Gastroesophageal sphincter (tissue), 4 donors: Measurements from ENCODE around the gene BABAM2. TPM values are rescaled to one million over a fixed set of nuclear protein-coding genes. Genes with fewer than 3 reads are reported as not detected.

Source experiments
- ATAC-seq: fragments of 150-250 bp; one replicate; pipeline ENCODE4 v1.9.1; 2016; ENCODE audit warnings: mild to moderate bottlenecking, moderate library complexity
- H3K27ac ChIP-seq, 4 donors: fragments of 200-600 bp; sonication (generic) in 3 of 4; 1 replicate in 3 of 4; 2 replicates in 1 of 4; pipeline ENCODE4 v1.5.1; 2016 to 2019
- H3K27me3 ChIP-seq: fragments of 200-600 bp; sonication (generic); one replicate; pipeline ENCODE4 v1.5.1; 2019
- H3K36me3 ChIP-seq, 2 donors: fragments of 200-600 bp; sonication (generic); one replicate each; pipeline ENCODE4 v1.5.1; 2019; ENCODE audit warnings: control low read depth in 1 of 2
- H3K4me1 ChIP-seq, 3 donors: fragments of 200-600 bp; sonication (generic); 1 replicate in 2 of 3; 2 replicates in 1 of 3; pipeline ENCODE4 v1.5.1; 2016 to 2019; ENCODE audit warnings: control low read depth in 2 of 3
- H3K4me3 ChIP-seq, 2 donors: fragments of 200-600 bp; sonication (generic); one replicate each; pipeline ENCODE4 v1.5.1; 2019; ENCODE audit warnings: mild to moderate bottlenecking in 1 of 2, moderate library complexity in 1 of 2
- H3K9me3 ChIP-seq, 3 donors: fragments of 200-600 bp; sonication (generic); one replicate each; pipeline ENCODE4 v1.5.1; 2017 to 2019; ENCODE audit warnings: control low read depth in 2 of 3
- EP300 ChIP-seq: sonication (generic); formaldehyde crosslinking; IDR thresholded peaks from one replicate; pipeline ENCODE4 v1.6.1; 2017; ENCODE audit warnings: antibody characterized with exemption, mild to moderate bottlenecking
- POLR2A ChIP-seq, 2 donors: fragments of 450-650 bp; IDR thresholded peaks; one replicate each; pipeline ENCODE4 v1.6.1; 2017; ENCODE audit warnings: antibody characterized with exemption in 2 of 2, mild to moderate bottlenecking in 2 of 2, moderate library complexity in 1 of 2
- POLR2AphosphoS5 ChIP-seq: sonication (generic); formaldehyde crosslinking; IDR thresholded peaks from one replicate; pipeline ENCODE4 v1.6.1; 2017; ENCODE audit warnings: antibody characterized with exemption
- WGBS, 2 donors: methylation state at CpG; one replicate each; pipeline ENCODE4 v1.1.5; 2018; ENCODE audit warnings: low coverage in 1 of 2; 5-methylcytosine and 5-hydroxymethylcytosine counted together
- total RNA-seq, 4 donors: library from RNA; depleted of rRNA; stranded (reverse); fragments of >200 nt; gene quantifications; one replicate each; pipeline ENCODE4 v1.1.0, GENCODE V29; 2016
- TF ChIP-seq, protein P1 (sequence below), 4 experiments: fragments of 200-600 bp in 2 of 4; fragments of 450-650 bp in 2 of 4; sonication (generic) in 1 of 4; IDR thresholded peaks; one replicate each; pipeline ENCODE4 v1.5.1; 2017 to 2019; ENCODE audit warnings: antibody characterized with exemption in 4 of 4, mild to moderate bottlenecking in 2 of 4, moderate library complexity in 2 of 4

BABAM2 gene
- total RNA-seq, 4 donors from 2014 or later = 28.5 to 43.6 (median 37.4) TPM

GRCh38 chr2:27955384-27956161, 65.0 kb downstream of the BABAM2 start:
- peaks cover 16 to 56% (median 27%) of the 10 kb centered on the region in 3 donors for H3K4me1 ChIP-seq
- WGBS, 2 donors = 47 to 60% methylated on average over 5 of the region's 5 CpGs
- no peaks in the 10 kb centered on the region for H3K36me3 ChIP-seq
- no peak overlapping the region for H3K4me3 ChIP-seq
- H3K27me3 ChIP-seq = no peaks in the 10 kb centered on the region
- no peak for ATAC-seq
- TF ChIP-seq EP300 (no peak), POLR2A (IDR thresholded peaks at IDR 0.05) (no peak), POLR2AphosphoS5 (no peak)
- TF ChIP-seq, protein P1, sequence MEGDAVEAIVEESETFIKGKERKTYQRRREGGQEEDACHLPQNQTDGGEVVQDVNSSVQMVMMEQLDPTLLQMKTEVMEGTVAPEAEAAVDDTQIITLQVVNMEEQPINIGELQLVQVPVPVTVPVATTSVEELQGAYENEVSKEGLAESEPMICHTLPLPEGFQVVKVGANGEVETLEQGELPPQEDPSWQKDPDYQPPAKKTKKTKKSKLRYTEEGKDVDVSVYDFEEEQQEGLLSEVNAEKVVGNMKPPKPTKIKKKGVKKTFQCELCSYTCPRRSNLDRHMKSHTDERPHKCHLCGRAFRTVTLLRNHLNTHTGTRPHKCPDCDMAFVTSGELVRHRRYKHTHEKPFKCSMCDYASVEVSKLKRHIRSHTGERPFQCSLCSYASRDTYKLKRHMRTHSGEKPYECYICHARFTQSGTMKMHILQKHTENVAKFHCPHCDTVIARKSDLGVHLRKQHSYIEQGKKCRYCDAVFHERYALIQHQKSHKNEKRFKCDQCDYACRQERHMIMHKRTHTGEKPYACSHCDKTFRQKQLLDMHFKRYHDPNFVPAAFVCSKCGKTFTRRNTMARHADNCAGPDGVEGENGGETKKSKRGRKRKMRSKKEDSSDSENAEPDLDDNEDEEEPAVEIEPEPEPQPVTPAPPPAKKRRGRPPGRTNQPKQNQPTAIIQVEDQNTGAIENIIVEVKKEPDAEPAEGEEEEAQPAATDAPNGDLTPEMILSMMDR (IDR thresholded peaks at IDR 0.05) = no peak
- peak overlapping the region; percentile 18 to 69 (median 63) for H3K27ac ChIP-seq
- H3K9me3 ChIP-seq = no peaks in the 10 kb centered on the region

DNA sequence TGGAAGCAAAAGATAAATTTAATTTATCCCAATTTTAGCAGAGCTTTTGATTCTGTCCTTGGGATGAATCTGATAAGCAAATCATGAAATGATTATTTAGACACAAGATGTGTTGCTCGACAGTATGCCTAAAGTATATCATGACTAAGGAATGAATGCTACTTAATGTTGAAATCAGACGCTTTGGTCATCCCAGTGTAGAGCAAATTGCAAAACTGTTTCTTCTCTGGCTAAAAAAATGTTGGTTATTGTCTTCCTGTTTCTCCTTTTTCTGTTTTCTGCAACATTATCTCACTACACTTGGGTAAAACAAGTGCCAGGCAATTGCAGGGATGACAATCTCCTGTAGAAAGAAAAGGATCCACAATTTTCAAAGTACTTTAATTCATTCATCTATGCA, 66.4 kb downstream of the BABAM2 start:
- H3K27me3 ChIP-seq = no peaks in the 10 kb centered on the region
- H3K4me1 ChIP-seq = peaks cover 16 to 63% (median 30%) of the 10 kb centered on the region in 3 donors
- H3K9me3 ChIP-seq = no peaks in the 10 kb centered on the region
- no peaks in the 10 kb centered on the region for H3K36me3 ChIP-seq
- 72 to 86% methylated on average over 2 of the region's 2 CpGs for WGBS, 2 donors
- H3K4me3 ChIP-seq = no peak overlapping the region
- TF ChIP-seq EP300 (no peak), POLR2AphosphoS5 (no peak), POLR2A (IDR thresholded peaks at IDR 0.05) (no peak)
- TF ChIP-seq, protein P1 (IDR thresholded peaks at IDR 0.05) = no peak
- H3K27ac ChIP-seq = no peak overlapping the region
- no peak for ATAC-seq

DNA sequence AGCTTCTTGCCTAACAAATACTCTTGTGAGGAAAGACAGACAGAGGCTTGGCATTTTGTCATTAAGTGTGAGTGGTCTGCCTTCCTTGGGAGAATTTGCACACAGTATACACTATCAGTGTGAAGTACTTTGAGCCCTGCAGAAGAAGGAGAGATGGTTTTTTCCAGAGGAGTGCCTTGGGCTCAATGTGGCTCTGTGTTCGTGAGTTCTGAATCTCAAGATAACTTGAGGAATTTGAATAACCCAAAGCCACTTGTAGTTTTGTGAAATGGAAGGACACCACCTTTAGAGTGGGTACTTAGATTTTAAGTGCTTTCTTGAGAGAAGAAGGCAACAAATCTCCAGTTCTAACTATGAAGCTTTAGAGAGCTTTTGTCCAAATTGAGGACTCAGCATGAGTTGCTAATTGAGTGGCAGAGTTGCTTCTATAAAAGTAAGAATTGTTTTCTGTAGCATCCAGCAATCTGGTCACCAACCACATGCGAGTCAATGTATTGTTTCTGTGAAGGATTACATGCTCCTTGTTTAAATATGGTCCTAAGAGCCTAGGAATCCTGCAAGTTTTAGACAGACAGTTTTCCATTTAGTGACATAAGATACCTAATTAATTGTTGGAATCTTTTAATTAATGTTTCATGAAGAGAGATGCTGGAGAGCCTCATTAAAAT, 68.3 kb downstream of the BABAM2 start:
- Histone ChIP-seq H3K4me3 (no peak overlapping the region), H3K27ac (peak overlapping the region in 1 of 4 donors; percentile 23), H3K9me3 (no peaks in the 10 kb centered on the region), H3K4me1 (peaks cover 15 to 55% (median 28%) of the 10 kb centered on the region in 3 donors), H3K27me3 (no peaks in the 10 kb centered on the region), H3K36me3 (no peaks in the 10 kb centered on the region)
- WGBS, 2 donors = 81 to 93% methylated on average over 2 of the region's 2 CpGs
- TF ChIP-seq, protein P1 (IDR thresholded peaks at IDR 0.05) = no peak
- TF ChIP-seq POLR2A (IDR thresholded peaks at IDR 0.05) (no peak), EP300 (no peak), POLR2AphosphoS5 (no peak)
- ATAC-seq = no peak

DNA sequence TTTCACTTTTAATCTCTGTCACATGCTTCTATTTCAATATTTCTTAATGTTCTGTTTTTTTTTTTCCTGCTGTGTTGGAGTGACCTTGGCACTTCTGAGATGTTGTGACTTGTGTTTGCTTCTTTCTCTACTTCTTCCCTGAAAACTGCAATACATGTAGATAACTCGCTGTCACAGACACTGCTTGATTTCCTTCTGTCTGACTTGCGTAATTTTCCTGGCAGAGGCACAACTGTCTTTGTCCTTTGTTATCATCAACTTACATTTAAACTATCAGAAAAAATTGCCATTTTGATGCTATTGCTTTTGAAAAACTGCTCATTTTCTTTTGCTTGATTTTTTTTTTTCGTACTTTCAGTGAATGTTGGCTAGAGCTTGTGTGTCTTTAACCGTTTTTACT, 69.0 kb downstream of the BABAM2 start:
- Histone ChIP-seq H3K9me3 (no peaks in the 10 kb centered on the region), H3K36me3 (no peaks in the 10 kb centered on the region), H3K4me1 (peaks cover 10 to 48% (median 23%) of the 10 kb centered on the region in 3 donors), H3K27me3 (no peaks in the 10 kb centered on the region), H3K27ac (peak overlapping the region in 1 of 4 donors; percentile 23), H3K4me3 (no peak overlapping the region)
- ATAC-seq = no peak
- TF ChIP-seq POLR2AphosphoS5 (no peak), POLR2A (IDR thresholded peaks at IDR 0.05) (no peak), EP300 (no peak)
- TF ChIP-seq, protein P1 (IDR thresholded peaks at IDR 0.05) = no peak
- 40 to 53% methylated on average over 4 of the region's 4 CpGs for WGBS, 2 donors
